Uterus (tissue), 4 donors: ENCODE data around the gene KRT71. TPM values are rescaled to one million over a fixed set of nuclear protein-coding genes. Genes with fewer than 3 reads are reported as not detected.

Experiments used
- DNase-seq, 2 donors: peaks; one replicate each; pipeline ENCODE4 v3.0.0-alpha.2; 2019 to 2020
- H3K27ac ChIP-seq, 2 donors: fragments of 200-600 bp; sonication (generic); 1 replicate in 1 of 2; 2 replicates in 1 of 2; pipeline ENCODE4 v1.5.1; 2016 to 2018
- H3K27me3 ChIP-seq, 2 donors: fragments of 200-600 bp; sonication (generic); one replicate each; pipeline ENCODE4 v1.5.1; 2018 to 2019; ENCODE audit warnings: control low read depth in 1 of 2
- H3K36me3 ChIP-seq, 2 donors: fragments of 200-600 bp; sonication (generic); one replicate each; pipeline ENCODE4 v1.5.1; 2019; ENCODE audit warnings: control low read depth in 1 of 2
- H3K4me1 ChIP-seq, 2 donors: fragments of 200-600 bp; sonication (generic); one replicate each; pipeline ENCODE4 v1.5.1; 2018 to 2019; ENCODE audit warnings: control low read depth in 1 of 2
- H3K4me3 ChIP-seq, 2 donors: fragments of 200-600 bp; sonication (generic); 1 replicate in 1 of 2; 2 replicates in 1 of 2; pipeline ENCODE4 v1.5.1; 2018 to 2019; ENCODE audit warnings: mild to moderate bottlenecking in 1 of 2
- H3K9me3 ChIP-seq, 2 donors: fragments of 200-600 bp; sonication (generic); one replicate each; pipeline ENCODE4 v1.5.1; 2019; ENCODE audit warnings: control low read depth in 1 of 2
- POLR2A ChIP-seq, 2 donors: fragments of 450-650 bp; IDR thresholded peaks; one replicate each; pipeline ENCODE4 v1.6.1; 2016; ENCODE audit warnings: antibody characterized with exemption in 2 of 2, mild to moderate bottlenecking in 1 of 2, moderate library complexity in 1 of 2
- intact Hi-C: fragments of 100-400 bp; cut with DNase I; formaldehyde crosslinking; loops from one replicate; pipeline ENCODE4 v1.15.1; 2023; ENCODE audit warnings: low total_unique reads
- total RNA-seq, 4 donors: library from RNA; depleted of rRNA in 3 of 4; stranded (reverse); fragments of >200 nt in 3 of 4; gene quantifications; one replicate each; pipeline versions ENCODE4 v1.1.0 to v1.2.4, GENCODE V29; 2014 to 2023
- TF ChIP-seq, protein P1 (sequence below), 4 experiments: fragments of 200-600 bp in 2 of 4; fragments of 450-650 bp in 2 of 4; sonication (generic) in 2 of 4; IDR thresholded peaks; one replicate each; pipeline ENCODE4 v1.5.1; 2016 to 2019; ENCODE audit warnings: antibody characterized with exemption in 4 of 4, mild to moderate bottlenecking in 2 of 4, moderate library complexity in 1 of 4
- donor health status: DM: yes; HTN: yes; CAD: no.

Gene KRT71
- total RNA-seq, 4 donors from 2014 or later, result not detected

DNA sequence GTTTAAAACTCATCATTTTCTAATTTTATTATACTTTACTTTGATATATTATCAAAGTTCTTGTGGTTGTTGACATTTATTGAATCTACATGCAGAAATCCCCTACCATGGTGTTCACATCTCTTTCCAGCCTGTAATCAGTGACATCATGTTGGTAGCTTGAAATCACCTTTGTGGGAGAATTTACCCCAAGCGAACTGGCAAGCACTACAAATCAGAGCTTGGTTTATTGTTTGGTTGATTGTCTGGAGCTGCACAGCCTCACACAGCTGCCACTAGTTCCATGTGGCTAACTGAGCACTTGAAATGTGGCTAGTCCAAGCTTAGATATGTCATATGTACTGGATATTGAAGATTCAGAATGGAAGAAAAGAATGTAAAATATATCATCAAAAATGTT is 17.4 kb downstream of the KRT71 start:
- H3K9me3 ChIP-seq, result no peaks in the 10 kb centered on the region
- H3K4me3 ChIP-seq, result no peak overlapping the region
- no peak overlapping the region for H3K27ac ChIP-seq
- H3K27me3 ChIP-seq, result no peaks in the 10 kb centered on the region
- no peaks in the 10 kb centered on the region for H3K4me1 ChIP-seq
- no peaks in the 10 kb centered on the region for H3K36me3 ChIP-seq
- DNase-seq, result no peak
- TF ChIP-seq POLR2A (IDR thresholded peaks at IDR 0.05), result no peak
- TF ChIP-seq, protein P1, sequence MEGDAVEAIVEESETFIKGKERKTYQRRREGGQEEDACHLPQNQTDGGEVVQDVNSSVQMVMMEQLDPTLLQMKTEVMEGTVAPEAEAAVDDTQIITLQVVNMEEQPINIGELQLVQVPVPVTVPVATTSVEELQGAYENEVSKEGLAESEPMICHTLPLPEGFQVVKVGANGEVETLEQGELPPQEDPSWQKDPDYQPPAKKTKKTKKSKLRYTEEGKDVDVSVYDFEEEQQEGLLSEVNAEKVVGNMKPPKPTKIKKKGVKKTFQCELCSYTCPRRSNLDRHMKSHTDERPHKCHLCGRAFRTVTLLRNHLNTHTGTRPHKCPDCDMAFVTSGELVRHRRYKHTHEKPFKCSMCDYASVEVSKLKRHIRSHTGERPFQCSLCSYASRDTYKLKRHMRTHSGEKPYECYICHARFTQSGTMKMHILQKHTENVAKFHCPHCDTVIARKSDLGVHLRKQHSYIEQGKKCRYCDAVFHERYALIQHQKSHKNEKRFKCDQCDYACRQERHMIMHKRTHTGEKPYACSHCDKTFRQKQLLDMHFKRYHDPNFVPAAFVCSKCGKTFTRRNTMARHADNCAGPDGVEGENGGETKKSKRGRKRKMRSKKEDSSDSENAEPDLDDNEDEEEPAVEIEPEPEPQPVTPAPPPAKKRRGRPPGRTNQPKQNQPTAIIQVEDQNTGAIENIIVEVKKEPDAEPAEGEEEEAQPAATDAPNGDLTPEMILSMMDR (IDR thresholded peaks at IDR 0.05), result no peak
- intact Hi-C loops, result no loop called here

DNA sequence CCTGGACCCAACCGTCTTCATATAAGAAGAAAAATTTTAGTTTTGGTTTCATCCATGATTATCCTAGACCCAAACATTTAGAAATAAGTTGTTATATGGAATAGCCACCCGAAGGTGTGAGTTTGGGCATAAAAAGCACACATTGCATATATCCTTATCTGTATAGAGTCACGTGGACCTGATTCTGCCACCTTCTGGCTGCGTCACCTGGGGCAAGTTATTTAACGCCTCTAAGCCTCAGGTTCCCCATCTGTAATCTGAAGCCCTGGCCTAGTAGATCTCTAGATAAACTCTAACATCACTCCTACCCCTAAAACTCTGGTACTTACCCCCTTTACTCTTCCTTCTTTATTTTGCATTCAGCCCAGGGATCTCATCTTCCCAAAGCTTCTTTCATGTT is 18.5 kb downstream of the KRT71 start:
- H3K4me3 ChIP-seq, result no peak overlapping the region
- H3K36me3 ChIP-seq, result no peaks in the 10 kb centered on the region
- H3K27me3 ChIP-seq, result no peaks in the 10 kb centered on the region
- DNase-seq, result no peak
- no peaks in the 10 kb centered on the region for H3K9me3 ChIP-seq
- TF ChIP-seq, protein P1 (IDR thresholded peaks at IDR 0.05), result no peak
- no peak for TF ChIP-seq POLR2A (IDR thresholded peaks at IDR 0.05)
- H3K4me1 ChIP-seq, result no peaks in the 10 kb centered on the region
- intact Hi-C loops, result no loop called here
- no peak overlapping the region for H3K27ac ChIP-seq

DNA sequence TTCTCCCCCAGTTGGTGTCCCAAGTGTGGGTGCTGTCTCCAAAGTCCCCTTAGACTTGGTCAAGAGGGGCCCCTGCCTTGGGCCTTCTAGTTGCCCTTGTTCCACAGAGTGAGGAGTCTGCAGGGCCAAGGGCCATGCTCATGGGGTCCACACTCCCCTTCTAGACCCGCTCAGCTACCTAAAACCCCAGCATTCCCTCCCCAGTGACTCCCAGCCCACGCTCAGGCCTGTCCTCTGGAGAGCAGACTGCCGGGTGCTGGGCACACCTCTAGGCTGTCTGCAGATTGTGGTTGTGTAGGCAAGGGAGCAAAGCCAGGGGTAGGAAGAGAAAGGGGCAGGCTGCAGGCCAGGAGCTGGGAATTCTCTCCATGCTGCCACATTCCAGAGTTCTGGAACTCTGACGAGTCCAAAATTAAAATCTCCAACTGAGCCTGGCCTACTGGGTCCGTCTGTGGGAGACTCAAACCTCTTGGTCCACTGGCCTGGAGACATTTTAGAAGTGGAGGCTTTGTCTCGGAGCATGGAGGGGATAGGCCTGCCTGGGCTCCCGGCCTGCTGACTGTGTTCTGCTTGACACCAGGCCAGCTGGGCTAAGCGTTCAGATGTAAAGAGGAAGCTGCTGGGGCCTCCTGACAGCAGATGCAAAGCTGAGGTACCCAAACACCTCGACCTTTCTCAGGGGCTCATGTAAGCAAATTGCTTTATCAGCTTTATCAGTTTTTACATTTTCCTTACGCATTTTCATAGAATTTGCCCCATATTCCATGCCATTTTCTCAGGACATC is 19.1 kb downstream of the KRT71 start:
- Histone ChIP-seq H3K36me3 (no peaks in the 10 kb centered on the region), H3K9me3 (no peaks in the 10 kb centered on the region), H3K27me3 (no peaks in the 10 kb centered on the region), H3K4me1 (no peaks in the 10 kb centered on the region), H3K27ac (no peak overlapping the region), H3K4me3 (no peak overlapping the region)
- no peak for DNase-seq
- TF ChIP-seq, protein P1 (IDR thresholded peaks at IDR 0.05), result no peak
- TF ChIP-seq POLR2A (IDR thresholded peaks at IDR 0.05), result no peak
- intact Hi-C loops, result no loop called here

DNA sequence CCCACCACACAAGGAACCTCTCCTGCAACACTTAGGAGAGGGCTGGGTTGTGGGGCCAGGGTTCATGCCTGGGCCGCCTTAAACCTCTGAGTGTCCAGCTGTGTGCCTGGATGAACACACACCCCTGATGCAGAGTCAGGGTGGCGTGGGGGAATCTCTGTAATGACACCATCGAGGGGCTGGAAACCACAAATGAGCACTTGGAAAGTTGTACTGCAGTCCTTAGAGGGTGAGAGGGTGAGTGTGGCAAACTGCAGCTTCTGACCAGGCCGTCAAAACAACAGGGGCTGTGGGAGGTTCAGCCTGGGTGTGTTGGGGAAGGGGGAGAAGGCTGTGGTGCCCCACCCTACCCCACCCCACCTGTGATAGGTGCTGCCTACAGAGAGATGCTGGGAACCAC is 20.3 kb downstream of the KRT71 start:
- DNase-seq, result no peak
- no peaks in the 10 kb centered on the region for H3K27me3 ChIP-seq
- no peaks in the 10 kb centered on the region for H3K36me3 ChIP-seq
- intact Hi-C loops, result no loop called here
- no peaks in the 10 kb centered on the region for H3K9me3 ChIP-seq
- H3K4me3 ChIP-seq, result no peak overlapping the region
- TF ChIP-seq, protein P1 (IDR thresholded peaks at IDR 0.05), result no peak
- no peak for TF ChIP-seq POLR2A (IDR thresholded peaks at IDR 0.05)
- no peak overlapping the region for H3K27ac ChIP-seq
- no peaks in the 10 kb centered on the region for H3K4me1 ChIP-seq

DNA sequence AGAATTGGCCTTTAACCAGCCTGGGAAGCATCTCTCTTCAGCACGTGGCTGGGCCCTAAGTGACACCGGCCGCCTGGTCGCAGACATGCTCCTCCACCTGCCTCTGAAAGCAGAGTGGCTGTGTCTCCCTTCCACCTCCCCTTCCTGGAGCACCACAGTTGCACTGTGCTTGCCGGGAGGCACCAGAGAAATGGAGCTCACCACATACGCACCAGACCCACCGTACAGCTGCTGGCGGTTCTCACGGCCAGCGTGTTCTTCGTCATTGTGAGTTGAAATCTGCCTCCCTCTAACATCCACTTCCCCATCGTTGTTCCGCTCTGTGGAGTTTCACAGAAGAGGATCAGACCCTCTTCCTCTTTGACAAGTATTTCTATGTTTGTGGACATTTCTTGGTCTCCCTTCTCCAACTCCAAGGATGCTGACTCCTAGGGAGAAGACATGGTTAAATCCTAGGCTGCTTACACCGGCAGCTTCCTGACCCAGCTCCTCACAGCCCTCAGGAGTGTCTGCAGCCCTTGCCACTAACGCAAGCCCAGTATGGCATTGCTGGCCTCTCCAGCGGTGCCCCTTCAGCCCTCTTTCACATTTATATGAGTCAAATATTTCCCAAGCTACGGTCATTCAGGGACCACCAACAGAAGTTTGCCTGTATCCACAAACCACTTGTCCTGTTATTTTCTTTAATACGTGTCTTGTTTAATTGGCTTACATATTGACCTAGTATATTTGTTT is 21.2 kb downstream of the KRT71 start:
- DNase-seq, result no peak
- intact Hi-C loops, result no loop called here
- no peaks in the 10 kb centered on the region for H3K9me3 ChIP-seq
- TF ChIP-seq, protein P1 (IDR thresholded peaks at IDR 0.05), result no peak
- no peak for TF ChIP-seq POLR2A (IDR thresholded peaks at IDR 0.05)
- H3K4me1 ChIP-seq, result no peaks in the 10 kb centered on the region
- no peaks in the 10 kb centered on the region for H3K27me3 ChIP-seq
- no peaks in the 10 kb centered on the region for H3K36me3 ChIP-seq
- H3K4me3 ChIP-seq, result no peak overlapping the region
- no peak overlapping the region for H3K27ac ChIP-seq
